DMS53 treated with DMSO at 0.1 percent for 48 hours (cell line): Measurements from ENCODE around the gene CLNK.

Experiments used
- DNase-seq: peaks from one replicate; lab custom pipeline; 2025; ENCODE audit not compliant: unreplicated experiment; lab: John Stamatoyannopoulos, UW

The CLNK gene, protein sequence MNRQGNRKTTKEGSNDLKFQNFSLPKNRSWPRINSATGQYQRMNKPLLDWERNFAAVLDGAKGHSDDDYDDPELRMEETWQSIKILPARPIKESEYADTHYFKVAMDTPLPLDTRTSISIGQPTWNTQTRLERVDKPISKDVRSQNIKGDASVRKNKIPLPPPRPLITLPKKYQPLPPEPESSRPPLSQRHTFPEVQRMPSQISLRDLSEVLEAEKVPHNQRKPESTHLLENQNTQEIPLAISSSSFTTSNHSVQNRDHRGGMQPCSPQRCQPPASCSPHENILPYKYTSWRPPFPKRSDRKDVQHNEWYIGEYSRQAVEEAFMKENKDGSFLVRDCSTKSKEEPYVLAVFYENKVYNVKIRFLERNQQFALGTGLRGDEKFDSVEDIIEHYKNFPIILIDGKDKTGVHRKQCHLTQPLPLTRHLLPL

DNA sequence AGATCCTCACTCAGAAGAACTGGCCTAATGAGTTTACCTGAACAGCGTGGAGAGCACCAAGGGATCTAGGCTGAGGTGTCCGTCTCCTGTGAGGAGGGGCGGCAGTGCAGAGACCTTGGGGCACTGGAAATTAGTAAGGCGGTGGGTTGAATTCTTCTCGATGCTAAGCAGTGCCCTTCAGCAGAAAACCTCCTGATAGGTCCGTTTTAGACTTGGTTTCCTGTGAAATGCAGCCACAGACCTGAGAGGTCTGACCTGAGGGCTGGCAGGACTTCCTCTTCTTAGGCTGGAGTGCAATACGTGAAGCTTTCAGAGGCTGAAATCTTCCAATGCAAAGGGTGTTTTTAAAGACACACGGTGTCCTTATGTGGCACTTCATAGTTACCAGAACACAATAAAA is at the start of gene CLNK:
Gene CLNK, minus strand, starts transcription at position 138 of the 400 bp plus-strand sequence. CDS start 16,899 bp downstream, outside the sequence.
- no peak for DNase-seq

DNA sequence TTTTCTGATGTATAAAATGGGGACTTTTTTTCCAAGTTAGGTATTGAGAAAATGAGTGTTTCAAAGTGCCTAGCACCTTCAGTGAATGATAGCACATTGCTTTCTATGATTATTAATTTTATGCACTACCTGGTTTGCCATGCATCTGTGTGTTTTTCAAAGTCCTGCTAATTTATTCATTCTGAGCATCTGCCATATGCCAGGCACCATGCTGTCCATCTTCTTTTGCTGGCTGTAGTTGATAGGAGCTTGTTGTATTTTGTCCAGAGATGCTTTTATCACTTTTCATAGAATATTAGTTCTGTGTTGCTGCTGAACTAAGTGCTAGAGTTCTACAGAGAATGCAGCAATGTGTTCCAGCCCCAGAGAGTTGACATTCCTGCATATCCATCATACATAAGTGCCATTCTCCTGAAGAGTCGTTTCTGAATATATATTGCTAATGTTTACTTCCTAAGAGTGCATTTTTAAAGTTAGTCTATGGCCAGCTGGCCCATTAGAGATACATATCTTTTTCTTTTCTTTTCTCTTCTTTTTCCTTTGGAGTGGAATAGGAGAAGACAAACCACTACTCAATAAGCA is 49.0 kb upstream of the CLNK start:
- DNase-seq, result no peak

DNA sequence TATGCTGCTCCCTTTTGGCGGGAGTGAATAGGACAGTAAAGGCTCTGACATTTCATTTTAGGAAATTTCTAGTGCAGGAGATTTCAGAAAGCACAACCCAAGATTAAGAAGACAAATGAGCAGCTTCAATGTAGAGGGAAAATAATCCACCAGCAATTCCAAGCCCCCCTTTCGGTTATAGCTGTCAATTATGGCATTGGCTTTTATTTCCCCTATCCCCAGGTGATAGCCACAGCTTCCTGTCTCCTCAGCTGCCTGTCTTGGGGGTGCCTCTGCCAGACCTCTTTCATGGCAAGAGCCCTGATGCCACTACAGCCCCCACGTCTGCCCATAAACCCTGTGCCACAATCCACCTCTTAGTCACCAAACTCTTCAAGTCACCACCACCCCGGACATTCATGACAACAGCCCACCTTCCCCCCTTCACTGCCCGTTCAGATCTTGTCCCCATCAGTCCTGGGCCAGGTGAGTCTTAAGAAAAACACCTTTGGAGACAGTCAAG is 48.4 kb upstream of the CLNK start:
- DNase-seq, result no peak

DNA sequence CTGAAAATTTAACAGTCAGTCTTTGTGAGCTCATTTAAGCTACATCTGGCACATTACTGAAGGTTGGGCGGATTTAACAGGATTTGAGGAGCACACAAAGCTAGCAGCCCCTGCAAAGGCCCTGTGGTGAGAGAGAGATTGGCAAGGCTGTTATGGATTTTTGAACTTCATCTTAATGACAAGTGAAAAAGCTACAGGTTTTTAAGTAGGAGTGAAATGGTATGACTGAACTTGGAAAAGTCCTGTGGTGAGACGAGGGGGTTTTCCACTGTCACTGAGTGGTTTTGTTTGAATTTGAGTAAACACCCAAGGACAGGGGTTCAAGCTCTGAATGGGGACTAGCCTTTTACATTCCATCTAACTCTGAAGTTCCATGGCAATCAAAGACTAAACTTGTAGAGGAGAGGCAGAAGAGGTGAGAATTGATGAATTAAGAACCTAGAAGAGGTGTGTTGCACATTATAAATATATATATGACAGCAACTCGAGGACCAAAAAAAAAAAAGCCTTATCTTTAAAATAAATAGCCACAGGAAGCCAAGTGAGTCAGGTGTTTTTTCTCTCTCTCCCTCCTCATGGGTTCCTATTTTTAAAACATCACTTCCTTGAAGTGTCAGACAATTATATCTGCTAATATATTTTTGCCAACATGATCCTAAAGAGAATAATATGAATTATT is 47.8 kb upstream of the CLNK start:
- DNase-seq, result peak; percentile 20

DNA sequence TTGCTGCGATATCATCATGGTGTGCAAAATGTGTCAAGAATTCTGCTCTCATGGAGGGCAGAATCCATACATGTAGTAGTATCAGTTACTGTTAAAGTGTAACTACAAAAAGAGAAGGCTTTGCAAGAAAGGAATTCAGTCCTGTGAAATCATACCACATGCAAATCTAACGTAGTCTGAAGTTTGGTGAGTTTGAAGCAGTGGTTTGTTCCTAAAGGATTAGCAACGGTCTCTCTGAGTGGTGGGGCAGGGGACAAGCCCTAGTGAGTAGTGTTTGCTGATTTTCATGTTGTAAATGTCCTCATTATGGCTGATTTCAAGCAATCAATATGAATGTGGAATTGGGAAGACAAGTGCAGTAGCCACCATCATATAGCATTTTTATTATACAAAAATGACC is 47.1 kb upstream of the CLNK start:
- DNase-seq, result no peak

DNA sequence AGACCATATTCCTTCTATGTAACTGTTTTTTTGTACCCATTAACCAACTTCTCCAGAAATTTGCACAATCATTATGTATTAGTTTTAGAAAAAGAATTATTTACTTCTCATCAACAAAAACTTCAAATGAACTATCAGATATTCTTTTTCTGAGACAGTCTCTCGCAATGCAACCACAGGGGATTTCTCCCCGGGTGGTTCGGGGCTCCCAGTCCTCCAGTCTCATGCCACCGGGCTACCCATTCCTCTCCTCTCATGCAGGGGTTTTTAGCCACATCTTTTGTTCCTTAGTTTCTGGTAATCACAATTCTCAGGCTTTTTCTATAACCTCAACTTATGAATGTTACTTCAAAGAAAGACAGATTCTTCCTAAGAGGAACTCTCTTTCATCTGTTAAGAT is 46.6 kb upstream of the CLNK start:
- no peak for DNase-seq

DNA sequence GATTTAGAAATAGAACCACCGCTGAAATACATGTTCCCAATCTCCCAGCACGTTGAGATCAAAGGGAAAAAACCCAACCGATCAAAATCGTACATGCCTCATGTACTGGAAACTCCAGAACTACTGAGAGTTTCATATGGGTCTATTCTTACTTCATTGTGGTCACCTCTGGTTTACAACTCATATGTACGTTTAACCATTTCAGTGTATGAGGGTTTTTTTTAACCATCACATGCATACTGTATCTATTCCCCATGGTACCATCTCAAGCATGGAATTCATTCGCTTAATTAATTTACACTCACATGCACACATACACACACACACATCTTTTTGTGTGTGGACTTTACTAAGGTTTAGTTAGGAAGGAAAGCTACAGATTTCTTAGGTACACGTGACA is 46.0 kb upstream of the CLNK start:
- DNase-seq, result no peak

DNA sequence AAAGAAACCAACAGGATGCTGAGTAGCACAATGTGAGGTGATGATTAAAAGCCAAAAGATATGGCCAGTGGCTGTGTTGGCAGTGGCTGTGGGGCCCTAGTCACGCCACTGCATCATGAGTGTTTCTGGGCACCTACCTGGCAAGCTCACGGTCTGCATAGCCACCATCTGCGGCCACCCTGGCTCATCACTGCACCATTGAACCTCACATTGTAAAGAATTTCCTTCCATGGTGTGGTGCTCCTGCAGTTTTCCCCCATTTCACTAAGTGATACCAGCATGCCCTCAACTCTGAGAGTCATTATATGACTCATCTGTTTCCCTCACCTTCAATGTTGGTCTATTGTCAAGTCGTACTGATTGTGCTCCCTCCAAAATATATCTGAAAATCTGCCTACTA is 45.5 kb upstream of the CLNK start:
- DNase-seq, result no peak

DNA sequence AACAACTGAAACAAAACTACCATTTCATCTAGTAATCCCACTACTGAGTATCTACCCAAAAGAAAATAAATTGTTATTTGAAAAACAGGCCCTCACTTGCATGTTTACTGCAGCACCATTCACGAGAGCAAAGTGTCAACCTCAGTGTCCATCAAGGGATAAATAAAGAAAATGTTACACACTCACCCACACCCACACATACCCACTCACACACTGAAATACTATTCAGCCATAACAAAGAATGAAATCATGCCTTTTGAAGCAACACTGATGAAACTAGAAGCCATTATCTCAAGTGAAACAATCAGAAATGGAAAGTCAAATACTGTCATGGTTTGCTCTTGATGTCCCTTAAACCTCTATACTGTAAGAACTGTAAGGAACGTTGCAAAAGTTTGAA is 44.8 kb upstream of the CLNK start:
- no peak for DNase-seq

DNA sequence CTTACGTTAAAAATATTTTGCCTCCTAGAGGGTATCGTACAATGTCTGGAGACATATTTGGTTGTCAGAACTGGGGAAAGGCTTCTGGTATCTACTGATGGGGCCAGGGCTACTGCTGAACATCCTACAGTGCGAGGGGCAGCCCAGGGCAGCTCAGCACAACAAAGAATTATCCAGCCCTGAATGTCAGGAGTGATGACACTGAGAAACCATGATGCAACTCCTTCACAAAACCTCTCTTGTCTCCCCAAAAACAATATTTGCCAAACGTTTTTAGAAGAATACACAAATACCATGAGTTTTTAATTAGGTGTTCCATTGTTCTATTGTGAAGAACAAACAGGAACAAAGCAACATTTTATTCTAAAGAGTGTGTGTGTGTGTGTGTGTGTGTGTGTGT is 43.4 kb upstream of the CLNK start:
- no peak for DNase-seq

DNA sequence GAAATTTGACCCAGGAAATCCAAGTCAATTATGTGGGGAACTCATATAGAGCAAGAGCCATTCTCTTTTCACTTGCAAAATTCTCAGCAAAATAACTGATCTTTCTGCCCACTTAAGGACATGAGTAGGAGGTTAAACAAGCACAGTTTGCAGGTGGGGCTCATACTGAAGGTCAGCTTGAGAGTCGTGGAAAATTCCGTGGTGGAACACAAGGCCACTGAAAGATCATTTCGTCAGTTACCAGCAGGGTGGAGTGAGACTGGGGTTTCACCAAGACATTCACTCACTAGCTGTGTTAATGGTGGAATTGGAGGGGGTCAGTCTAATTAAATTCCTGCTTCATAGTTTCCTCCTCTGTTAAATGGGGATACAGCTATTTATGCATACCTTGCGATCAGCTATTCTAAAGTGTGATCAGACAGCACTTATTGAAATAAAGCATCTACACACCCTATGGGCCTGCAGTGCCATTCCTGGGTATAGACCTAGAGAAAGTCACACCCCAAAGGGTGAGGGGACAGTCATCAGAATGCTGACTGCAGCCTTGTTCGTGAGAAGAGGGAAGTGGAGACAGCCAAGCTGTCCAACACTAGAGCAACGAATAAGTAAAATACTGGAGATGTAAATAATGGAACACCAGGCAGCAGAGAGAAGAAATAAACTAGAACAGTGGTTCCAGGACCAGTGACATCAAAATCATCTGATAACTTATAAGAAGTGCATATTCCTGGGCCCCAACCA is 42.7 kb upstream of the CLNK start:
- no peak for DNase-seq

DNA sequence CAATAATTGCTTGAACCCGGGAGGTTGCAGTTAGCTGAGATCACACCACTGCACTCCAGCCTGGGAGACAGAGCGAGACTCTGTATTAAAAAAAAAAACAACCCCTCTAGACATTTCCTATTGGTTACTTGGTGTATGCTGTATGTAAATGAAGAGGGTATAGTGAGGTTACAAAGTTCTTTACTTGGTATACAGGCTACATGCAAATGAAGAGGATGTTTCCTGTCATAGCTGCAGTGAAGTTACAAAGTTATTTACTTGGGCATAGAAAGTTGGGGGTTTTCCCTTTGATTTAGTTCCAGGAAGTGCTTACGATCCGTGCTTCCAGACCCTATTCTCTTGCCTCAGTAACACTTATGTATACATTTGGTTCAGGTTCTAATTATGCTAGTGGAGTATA is 38.4 kb upstream of the CLNK start:
- no peak for DNase-seq

DNA sequence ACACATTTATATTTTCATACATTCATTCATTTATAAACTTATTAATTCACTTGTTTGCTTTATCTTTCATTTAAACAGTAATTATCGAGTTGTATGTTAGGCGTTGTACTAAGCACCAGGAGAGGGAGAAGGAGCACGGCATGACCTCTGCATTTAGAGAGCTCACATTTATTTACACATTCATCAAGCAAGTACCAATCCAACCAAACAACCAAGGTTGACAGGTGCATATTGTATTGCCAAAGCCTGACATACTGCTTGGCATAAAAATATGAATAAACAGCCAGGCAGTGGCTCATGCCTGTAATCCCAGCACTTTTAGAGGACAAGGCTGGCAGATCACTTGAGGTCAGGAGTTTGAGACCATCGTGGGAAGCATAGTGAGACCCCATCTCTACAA is 37.0 kb upstream of the CLNK start:
- DNase-seq, result peak; percentile 76

DNA sequence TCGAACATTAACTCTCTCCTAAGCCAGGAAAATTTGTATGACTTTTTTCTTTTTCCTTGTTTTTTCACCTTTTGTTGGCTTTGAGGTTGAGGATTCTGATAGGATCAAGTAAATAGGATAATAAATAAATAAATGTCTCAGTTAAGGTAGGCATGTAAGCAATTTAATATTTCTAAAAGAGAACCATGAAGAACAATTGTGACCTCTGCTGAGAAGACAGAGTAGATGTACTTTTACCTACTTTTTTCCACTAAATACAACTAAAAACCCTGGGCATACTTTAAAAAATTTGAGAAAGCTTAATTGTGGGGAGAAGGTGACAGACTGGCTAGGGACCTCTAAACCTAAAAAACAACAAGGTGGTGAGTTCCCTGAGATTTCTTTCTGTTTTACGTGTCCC is 31.6 kb upstream of the CLNK start:
- DNase-seq, result no peak

DNA sequence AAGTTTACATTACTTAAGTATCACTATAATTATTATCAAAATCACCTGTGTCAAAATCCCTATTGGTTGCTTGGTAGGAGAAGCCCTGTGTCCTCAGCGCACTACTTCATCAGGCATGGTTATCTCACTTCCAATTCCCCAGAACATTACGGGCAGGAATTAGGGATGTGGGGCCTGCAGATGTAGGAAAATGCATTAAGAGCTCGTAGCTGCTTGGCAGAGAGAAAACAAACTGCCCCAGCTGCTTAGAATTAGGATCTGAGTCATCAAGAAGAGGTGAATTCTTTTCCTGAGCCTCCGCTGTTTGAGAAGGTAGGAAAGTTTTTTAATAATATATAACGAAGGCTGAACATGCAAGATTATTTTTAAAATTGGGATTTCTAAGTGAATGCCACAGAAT is 31.1 kb upstream of the CLNK start:
- no peak for DNase-seq

DNA sequence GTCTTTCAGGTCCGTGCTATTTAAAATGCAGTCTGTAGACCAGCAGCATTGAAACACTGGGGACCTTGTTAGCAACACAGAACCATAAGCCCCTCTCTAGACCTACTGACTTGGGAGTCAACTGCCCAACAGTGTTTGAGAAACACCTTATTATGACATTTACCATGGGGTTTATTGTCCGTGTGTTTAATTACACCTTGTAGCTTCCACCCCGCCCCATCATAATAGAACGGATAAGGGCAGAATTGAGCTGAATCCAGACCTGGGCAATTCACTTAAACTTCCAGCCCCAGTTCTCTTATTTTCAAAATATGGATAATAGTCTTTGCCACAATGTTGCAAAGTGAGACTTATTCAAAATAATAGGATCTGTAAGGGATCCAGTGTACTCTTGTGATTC is 30.6 kb upstream of the CLNK start:
- DNase-seq, result no peak

DNA sequence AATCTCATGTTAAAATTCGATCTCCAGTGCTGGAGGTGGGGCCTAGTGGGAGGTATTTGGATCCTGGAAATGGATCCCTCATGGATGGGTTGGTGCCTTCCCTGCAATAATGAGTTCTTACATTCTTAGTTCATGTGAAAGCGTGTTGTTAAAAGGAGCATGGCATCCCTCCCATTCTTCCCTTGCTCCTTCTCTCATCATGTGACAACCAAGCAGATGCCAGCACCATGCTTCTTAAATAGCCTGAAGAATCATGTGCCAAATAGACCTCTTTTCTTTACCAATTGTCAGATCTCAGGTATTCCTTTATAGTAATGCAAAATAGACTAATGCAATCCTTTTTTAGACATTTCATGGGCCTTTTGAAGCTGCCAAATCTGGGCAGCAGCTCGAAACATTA is 29.0 kb upstream of the CLNK start:
- no peak for DNase-seq

DNA sequence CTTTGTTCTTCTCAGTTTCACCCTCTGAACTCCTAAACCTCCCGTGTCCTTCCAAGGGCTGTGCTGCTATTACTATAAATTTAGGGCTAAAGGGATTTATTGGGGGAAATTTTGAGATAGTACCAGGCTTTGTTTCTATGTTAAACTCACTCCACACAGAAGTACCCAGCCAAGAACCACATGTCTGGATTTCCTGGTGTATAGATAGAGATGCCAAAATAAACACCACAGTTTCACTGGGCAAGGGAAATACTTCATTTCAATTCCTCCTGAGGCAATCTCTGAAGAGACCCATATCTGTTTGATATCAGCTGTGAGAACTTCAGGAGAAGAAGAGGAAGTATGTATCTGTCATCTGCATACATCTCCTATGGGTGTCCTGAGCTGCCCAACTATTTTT is 21.7 kb upstream of the CLNK start:
- DNase-seq, result no peak

DNA sequence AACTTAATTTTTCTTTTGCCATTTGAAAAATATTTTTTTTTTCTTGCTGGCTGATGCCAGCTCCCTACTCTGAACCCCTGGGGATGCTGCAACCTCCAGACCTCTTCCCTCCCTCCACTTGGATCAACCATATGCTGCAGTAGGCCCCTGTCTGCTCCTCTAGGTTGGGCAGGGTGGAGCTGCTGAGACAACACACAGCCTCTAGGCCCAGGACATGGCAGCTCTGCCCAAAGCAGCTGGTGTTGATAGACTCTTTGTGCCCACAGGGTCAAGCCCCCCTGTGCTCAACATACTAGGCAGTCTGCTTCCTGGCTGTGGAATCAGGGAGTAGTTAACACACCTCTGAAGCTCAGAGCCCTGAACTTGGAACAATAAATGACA is 19.9 kb upstream of the CLNK start:
- no peak for DNase-seq

DNA sequence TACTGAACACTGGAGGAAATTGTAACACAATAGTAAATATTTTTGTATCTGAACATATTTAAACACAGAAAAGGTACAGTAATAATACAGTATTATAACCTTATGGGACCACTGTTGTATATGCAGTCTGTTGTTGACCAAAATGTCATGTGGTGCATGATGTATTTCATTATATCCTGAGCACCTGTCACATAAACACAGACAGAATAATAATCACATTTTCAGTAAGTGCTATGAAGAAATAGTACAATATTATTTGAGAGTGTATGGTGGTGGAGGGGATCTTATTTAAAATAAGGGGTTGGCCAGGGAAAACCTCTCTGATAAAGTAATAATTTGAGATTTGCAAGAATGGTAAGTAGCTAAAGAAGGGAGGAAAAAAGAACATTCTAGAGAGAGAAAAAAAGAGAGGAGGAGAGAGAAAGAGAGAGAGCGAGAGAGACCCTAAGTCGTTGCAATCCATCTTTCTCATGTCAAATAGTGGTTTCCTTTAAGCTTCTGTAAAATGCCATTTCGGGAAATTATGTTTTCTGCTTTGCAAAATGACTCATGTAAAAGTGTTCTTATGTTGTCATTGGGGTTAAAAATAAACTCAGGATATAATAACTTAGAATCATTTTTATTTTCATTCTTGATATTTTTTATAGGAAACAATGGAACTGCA is 19.3 kb upstream of the CLNK start:
- no peak for DNase-seq

DNA sequence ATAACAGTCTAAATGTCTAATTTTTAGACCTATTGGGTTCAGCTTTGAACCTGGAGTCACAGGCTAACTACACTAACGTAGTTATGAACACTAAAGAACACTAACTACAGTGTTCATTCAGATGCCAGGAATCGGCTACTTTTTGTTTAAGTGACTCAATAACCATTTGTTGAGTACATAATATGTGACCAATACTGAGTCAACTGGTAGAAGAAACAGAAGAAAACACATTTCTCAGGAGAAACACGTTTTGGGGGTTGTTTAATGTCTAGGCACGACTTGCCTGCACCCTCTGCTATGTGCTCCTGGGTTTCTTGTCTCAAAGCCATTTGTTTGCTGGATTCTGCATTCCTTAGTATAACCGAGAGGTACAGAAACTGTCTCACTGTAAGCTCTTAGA is 18.6 kb upstream of the CLNK start:
- no peak for DNase-seq
